SU-DHL-6 (cell line): ENCODE data around the gene MVP.

Experiments used
- H2AFZ ChIP-seq: fragments of 200-600 bp; sonication (generic); 2 replicates; pipeline ENCODE4 v1.6.1; 2014; ENCODE audit warnings: low read depth, mild to moderate bottlenecking, moderate library complexity, mixed read lengths, antibody characterized with exemption, low read length; ENCODE audit not compliant: severe bottlenecking
- H3F3A ChIP-seq: fragments of 200-600 bp; shearing (Covaris generic); 2 replicates; pipeline ENCODE4 v1.6.0; 2016; ENCODE audit warnings: antibody characterized with exemption, mild to moderate bottlenecking; ENCODE audit not compliant: insufficient read depth
- H3K27ac ChIP-seq: fragments of 200-600 bp; sonication (generic); 2 replicates; pipeline ENCODE4 v1.5.1; 2016; ENCODE audit warnings: low read depth, mild to moderate bottlenecking, low read length, moderate library complexity, mixed read lengths
- H3K27me3 ChIP-seq: fragments of 200-600 bp; sonication (generic), shearing (Covaris generic); 2 replicates; pipeline ENCODE4 v1.6.0; 2014; ENCODE audit warnings: mild to moderate bottlenecking, low read length
- H3K36me3 ChIP-seq: fragments of 200-600 bp; sonication (generic); 2 replicates; pipeline ENCODE4 v1.6.1; 2014; ENCODE audit warnings: mild to moderate bottlenecking, low read length, mixed read lengths
- H3K4me2 ChIP-seq: fragments of 300-600, 200-600 bp; shearing (Covaris generic), sonication (generic); 2 replicates; pipeline ENCODE4 v1.6.0; 2014; ENCODE audit warnings: low read length, low read depth, mild to moderate bottlenecking; ENCODE audit not compliant: poor library complexity, severe bottlenecking
- H3K4me3 ChIP-seq: fragments of 200-600 bp; sonication (generic); 2 replicates; pipeline ENCODE4 v1.5.1; 2014; ENCODE audit warnings: antibody characterized with exemption, low read length, mild to moderate bottlenecking, mixed read lengths; ENCODE audit not compliant: insufficient read depth, poor library complexity, severe bottlenecking
- H3K79me2 ChIP-seq: fragments of 200-600 bp; sonication (generic); 2 replicates; pipeline ENCODE4 v1.6.1; 2014; ENCODE audit warnings: mild to moderate bottlenecking, low read length, moderate library complexity; ENCODE audit not compliant: insufficient read depth
- H3K9ac ChIP-seq: fragments of 200-600 bp; sonication (generic); 2 replicates; pipeline ENCODE4 v1.7.0; 2014; ENCODE audit warnings: mild to moderate bottlenecking, low read length
- H3K9me2 ChIP-seq: fragments of 200-600 bp; sonication (generic); replicated peaks from 2 replicates; pipeline ENCODE4 v1.6.1; 2014; ENCODE audit warnings: low read length; ENCODE audit not compliant: insufficient read depth
- H3K9me3 ChIP-seq: fragments of 200-600 bp; sonication (generic); 2 replicates; pipeline ENCODE4 v1.6.1; 2014; ENCODE audit warnings: low read length, mixed read lengths; ENCODE audit not compliant: insufficient read depth
- H4K20me1 ChIP-seq: fragments of 200-600 bp; sonication (generic); 2 replicates; pipeline ENCODE4 v1.6.1; 2014; ENCODE audit warnings: low read depth, mild to moderate bottlenecking, antibody characterized with exemption, low read length, moderate library complexity, mixed read lengths
- EZH2phosphoT487 ChIP-seq: fragments of 200-600 bp; sonication (generic), shearing (Covaris generic); conservative IDR thresholded peaks from 2 replicates; pipeline ENCODE4 v1.6.1; 2018; ENCODE audit warnings: mild to moderate bottlenecking, antibody characterized with exemption, low read length, moderate library complexity, mixed read lengths
- TF ChIP-seq, protein P1 (sequence below): fragments of 200-600 bp; sonication (generic); IDR thresholded peaks from one replicate; pipeline ENCODE4 v1.5.1; 2017; ENCODE audit warnings: antibody characterized with exemption, mild to moderate bottlenecking, low read length, moderate library complexity; ENCODE audit not compliant: insufficient read depth, poor library complexity, severe bottlenecking

Gene MVP

DNA sequence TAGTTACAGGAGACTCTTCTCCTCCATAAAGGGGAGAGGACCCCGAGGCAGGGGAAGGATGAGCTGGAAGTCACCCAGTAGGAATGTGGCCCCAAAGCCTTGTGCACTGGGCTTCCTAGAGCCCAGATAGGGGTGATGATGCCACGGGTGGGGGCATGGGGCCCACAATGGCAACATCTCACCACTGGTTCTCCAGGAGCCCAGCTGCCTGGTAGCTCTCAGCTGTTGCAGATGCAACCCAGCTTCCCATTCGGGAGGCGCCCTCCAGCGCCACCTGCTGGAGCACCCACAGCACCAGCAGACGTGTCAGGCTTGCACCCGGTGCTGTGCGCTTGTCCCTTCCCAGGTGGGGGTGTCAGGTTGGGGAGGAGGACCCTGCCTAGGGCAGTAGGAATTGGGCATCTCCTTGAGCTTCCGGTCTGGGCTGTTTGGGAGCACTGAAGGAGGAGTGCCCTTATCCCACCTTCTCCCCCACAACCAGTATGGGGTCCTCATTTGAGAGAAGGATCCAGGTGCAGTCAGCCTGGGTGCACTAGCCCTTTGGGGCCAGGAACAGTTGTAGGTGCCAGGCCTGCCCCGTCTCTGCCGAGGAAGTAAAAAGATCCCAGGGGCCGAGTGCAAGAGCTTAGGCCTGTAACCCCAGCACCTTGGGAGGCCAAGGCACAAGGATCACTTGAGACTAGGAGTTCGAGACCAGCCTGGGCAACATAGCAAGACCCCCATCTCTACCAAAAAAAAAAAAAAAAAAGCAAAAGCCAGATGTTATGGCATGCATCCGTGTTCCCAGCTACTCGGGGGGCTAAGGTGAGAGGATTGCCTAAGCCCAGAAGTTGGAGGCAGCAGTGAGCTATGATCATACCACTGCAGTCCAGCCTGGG lies 28.4 kb downstream of the MVP start:
- no peaks in the 10 kb centered on the region for H3K79me2 ChIP-seq
- no peaks in the 10 kb centered on the region for H3K9me3 ChIP-seq
- no peaks in the 10 kb centered on the region for H3K9me2 ChIP-seq
- no peak overlapping the region for H3K4me3 ChIP-seq
- TF ChIP-seq, protein P1, sequence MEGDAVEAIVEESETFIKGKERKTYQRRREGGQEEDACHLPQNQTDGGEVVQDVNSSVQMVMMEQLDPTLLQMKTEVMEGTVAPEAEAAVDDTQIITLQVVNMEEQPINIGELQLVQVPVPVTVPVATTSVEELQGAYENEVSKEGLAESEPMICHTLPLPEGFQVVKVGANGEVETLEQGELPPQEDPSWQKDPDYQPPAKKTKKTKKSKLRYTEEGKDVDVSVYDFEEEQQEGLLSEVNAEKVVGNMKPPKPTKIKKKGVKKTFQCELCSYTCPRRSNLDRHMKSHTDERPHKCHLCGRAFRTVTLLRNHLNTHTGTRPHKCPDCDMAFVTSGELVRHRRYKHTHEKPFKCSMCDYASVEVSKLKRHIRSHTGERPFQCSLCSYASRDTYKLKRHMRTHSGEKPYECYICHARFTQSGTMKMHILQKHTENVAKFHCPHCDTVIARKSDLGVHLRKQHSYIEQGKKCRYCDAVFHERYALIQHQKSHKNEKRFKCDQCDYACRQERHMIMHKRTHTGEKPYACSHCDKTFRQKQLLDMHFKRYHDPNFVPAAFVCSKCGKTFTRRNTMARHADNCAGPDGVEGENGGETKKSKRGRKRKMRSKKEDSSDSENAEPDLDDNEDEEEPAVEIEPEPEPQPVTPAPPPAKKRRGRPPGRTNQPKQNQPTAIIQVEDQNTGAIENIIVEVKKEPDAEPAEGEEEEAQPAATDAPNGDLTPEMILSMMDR: peak; percentile 81
- TF ChIP-seq EZH2phosphoT487: no peak
- no peaks in the 10 kb centered on the region for H4K20me1 ChIP-seq
- no peak overlapping the region for H3K27ac ChIP-seq
- H3K27me3 ChIP-seq: no peaks in the 10 kb centered on the region
- H3K9ac ChIP-seq: no peak overlapping the region
- H3K36me3 ChIP-seq: no peaks in the 10 kb centered on the region
- no peak overlapping the region for H3K4me2 ChIP-seq
- H2AFZ ChIP-seq: no peak overlapping the region
- H3F3A ChIP-seq: no peaks in the 10 kb centered on the region

DNA sequence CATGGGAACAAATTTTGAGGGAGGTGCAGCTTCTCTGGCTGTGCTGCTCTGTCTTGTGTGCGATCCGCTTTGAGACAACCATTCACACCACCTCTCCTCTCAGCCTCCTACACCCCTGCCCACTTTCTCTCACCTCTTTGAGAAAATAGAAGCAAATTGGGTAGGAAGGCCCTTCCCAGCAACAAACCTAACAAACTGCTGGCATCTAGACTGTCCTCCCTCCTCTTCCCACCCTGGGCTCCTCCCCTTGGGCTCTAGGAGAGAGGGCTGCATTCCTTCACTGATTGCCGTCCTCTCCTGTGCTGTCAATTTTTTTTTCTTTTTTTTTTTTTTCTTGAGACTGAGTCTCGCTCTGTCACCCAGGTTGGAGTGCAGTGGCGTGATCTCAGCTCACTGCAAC lies 29.2 kb downstream of the MVP start:
- H3K27me3 ChIP-seq: no peaks in the 10 kb centered on the region
- H3K9me3 ChIP-seq: no peaks in the 10 kb centered on the region
- no peaks in the 10 kb centered on the region for H3K79me2 ChIP-seq
- H3K36me3 ChIP-seq: no peaks in the 10 kb centered on the region
- H4K20me1 ChIP-seq: no peaks in the 10 kb centered on the region
- H2AFZ ChIP-seq: no peak overlapping the region
- no peak overlapping the region for H3K9ac ChIP-seq
- H3K4me3 ChIP-seq: no peak overlapping the region
- TF ChIP-seq, protein P1: no peak
- TF ChIP-seq EZH2phosphoT487: no peak
- no peaks in the 10 kb centered on the region for H3F3A ChIP-seq
- no peak overlapping the region for H3K4me2 ChIP-seq
- H3K9me2 ChIP-seq: no peaks in the 10 kb centered on the region
- no peak overlapping the region for H3K27ac ChIP-seq

DNA sequence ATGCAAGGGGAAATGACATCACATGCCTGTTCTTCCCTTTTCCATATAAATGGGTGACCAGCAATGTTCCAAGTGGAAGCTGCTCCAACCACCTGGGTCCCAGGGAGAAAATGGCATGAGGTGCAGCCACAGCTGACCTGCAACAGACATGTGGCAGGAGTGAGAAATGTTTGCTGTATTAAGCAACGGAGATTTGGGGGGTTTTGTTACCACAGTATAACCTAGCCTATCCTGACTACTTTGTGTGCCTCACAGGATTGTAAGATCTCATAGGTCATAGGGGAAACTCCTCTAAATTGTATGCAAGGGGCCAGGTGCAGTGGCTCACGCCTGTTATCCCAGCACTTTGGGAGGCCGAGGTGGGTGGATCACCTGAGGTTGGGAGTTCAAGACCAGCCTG lies 30.7 kb downstream of the MVP start:
- H3K79me2 ChIP-seq: no peaks in the 10 kb centered on the region
- no peaks in the 10 kb centered on the region for H3K36me3 ChIP-seq
- H3F3A ChIP-seq: no peaks in the 10 kb centered on the region
- no peak overlapping the region for H3K4me2 ChIP-seq
- no peaks in the 10 kb centered on the region for H4K20me1 ChIP-seq
- no peak for TF ChIP-seq EZH2phosphoT487
- no peaks in the 10 kb centered on the region for H3K9me3 ChIP-seq
- H3K27ac ChIP-seq: no peak overlapping the region
- no peak overlapping the region for H3K4me3 ChIP-seq
- no peak overlapping the region for H2AFZ ChIP-seq
- H3K9me2 ChIP-seq: no peaks in the 10 kb centered on the region
- no peak overlapping the region for H3K9ac ChIP-seq
- H3K27me3 ChIP-seq: no peaks in the 10 kb centered on the region

DNA sequence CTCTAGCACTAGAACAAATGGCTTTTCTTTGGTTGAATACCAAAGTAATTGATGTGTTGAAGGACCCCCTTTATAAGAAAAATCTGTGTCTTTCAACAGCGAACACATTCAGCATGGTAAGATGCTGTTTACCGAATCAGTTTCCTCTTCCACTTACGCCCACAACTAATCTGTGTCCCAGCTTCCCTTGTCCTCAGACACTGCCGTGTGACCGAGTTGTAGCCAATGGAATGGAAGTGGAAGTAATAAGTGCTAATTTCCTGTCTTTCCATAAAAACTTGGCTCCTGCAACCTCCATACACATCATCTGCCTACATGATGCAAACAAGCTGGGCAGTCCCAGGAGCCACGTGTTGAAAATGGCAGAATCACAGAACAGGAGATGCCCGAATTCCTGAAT lies 32.4 kb downstream of the MVP start:
- no peak overlapping the region for H3K9ac ChIP-seq
- no peaks in the 10 kb centered on the region for H3F3A ChIP-seq
- H3K27ac ChIP-seq: no peak overlapping the region
- H2AFZ ChIP-seq: no peak overlapping the region
- H3K27me3 ChIP-seq: no peaks in the 10 kb centered on the region
- H3K79me2 ChIP-seq: no peaks in the 10 kb centered on the region
- H3K36me3 ChIP-seq: no peaks in the 10 kb centered on the region
- H4K20me1 ChIP-seq: no peaks in the 10 kb centered on the region
- no peak overlapping the region for H3K4me2 ChIP-seq
- TF ChIP-seq EZH2phosphoT487: no peak
- TF ChIP-seq, protein P1: no peak
- no peaks in the 10 kb centered on the region for H3K9me2 ChIP-seq
- no peaks in the 10 kb centered on the region for H3K9me3 ChIP-seq
- no peak overlapping the region for H3K4me3 ChIP-seq
